CD4-positive, alpha-beta T cell treated with Interleukin-10 for 1 hour (primary cell): ENCODE measurements around the gene XCR1.
"Not testable (repeated sequence)": the region's sequence is repeated elsewhere in the genome, so short reads cannot be mapped to it uniquely, and the experiment has no call there.

ENCODE experiments used
- DNase-seq: peaks from one replicate; pipeline ENCODE4 v3.0.0-alpha.2; 2020

XCR1 gene

GRCh38 chr3:46027021-46027705 lies at the start of gene XCR1:
TSS of gene XCR1 (minus strand) at chr3:46027483. CDS start at chr3:46021947, 5,536 bp downstream.
- DNase-seq, result no peak

DNA sequence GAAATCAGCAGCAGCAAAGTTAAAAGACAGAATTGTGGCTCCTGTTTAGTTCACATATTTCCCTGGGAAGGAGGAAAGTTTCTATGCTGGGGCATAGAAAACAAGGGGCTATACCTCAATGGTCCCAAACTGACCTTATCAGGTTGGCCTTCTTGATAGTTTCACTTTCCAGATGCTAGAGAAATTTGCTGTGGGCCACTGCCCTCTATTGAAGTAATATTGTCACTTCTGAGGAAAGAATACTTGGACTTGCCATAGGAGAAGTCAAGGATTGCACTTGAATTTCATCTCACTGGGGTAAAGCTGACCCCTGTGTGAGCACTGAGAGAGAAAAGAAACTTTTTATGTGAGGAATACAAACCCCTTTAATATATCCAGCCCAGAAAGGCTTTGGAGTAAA lies 49.3 kb upstream of the XCR1 start:
- peak; percentile 28 for DNase-seq

DNA sequence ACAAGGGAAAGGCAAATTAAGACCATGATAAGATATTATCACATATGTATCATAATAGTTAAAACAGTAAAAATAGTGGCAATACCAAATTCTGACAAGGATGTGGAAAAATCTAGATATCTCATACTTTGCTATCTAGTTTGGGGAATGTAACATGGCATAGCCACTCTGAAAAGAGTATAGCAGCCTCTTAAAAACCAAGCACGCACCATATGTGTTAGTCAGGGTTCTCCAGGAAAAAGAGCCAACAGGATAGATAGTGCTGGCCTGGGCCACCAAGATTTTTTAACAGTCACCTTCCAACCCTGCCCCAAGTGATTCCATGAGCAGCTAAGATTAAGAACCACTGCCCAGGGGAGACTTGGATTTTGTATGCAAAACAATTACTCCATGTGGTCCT lies 48.5 kb upstream of the XCR1 start:
- no peak for DNase-seq

- DNase-seq, result no peak
These were observed 44.1 kb upstream of the XCR1 start for GRCh38 chr3:46071222-46071858.

- peak; percentile 33 for DNase-seq
These were observed 43.4 kb upstream of the XCR1 start for GRCh38 chr3:46070595-46071093.

- peak; percentile 54 for DNase-seq
These were observed 41.2 kb upstream of the XCR1 start for GRCh38 chr3:46068501-46068900.

- DNase-seq, result no peak
These were observed 40.1 kb upstream of the XCR1 start for GRCh38 chr3:46067401-46067800.

DNA sequence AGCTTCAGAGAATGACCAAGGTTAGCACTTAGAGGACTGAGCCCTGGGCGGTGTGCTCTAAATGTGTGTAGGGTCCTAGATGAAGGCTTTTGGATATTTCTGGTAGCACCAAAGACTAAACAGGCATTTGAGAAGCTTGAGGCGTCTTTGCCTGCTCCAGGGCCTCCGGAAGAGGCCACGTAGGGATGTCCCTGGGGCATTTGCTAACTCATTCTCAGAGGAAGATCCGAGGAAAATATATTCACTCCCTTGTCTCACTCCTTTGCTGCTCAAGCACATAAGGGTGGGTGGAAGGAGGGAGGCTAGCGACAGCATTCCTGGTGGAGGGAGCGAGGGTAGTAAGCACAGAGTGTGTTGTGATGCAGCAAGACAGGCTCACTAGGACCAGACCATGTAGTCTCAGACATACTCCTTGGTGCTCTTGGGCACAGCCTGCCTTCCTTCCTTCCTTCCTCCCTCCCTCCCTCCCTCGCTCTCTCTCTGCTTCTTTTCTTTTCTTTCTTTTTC lies 38.5 kb upstream of the XCR1 start:
- DNase-seq, result no peak

DNA sequence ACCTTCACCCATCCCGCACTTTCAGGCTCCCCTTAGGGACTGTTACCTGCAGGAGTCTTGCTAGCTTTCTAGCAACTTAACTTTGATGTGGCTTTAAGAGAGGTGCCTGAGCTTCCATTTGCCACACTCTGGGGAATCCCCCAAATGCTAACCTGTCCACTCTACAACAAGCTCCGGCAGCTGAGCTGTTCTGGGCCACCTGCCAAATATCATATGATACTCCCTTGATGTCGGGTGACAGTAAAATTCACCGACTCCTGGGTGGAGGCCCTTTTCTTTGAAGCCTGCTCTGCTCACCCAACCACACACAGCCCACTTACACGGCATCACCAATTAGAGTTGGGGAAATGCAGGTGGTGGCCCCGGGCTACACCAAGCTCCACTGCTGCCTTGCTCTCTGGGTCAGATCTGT lies 38.0 kb upstream of the XCR1 start:
- peak; percentile 93 for DNase-seq

- no peak for DNase-seq
These were observed 35.4 kb upstream of the XCR1 start for GRCh38 chr3:46062679-46063078.

DNA sequence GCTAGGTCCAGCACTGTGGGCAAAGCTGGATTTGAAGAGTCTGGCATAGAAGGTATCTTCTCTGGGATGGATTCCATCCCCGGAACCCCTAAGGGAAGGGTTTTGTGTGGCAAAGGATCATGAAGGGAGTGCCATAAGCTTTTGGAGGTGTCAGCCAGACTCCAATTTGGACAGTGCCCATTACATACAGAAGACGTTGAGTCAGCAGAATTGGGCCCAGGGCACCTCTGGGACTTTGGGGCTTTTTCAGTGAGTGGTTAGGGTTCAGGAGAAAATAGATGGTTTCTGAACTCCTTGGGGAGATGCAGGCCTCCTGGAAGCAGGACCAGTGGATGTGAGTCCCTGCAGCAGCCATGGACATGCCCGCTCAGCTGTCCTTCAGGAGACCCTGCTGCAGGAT lies 34.6 kb upstream of the XCR1 start:
- no peak for DNase-seq

DNA sequence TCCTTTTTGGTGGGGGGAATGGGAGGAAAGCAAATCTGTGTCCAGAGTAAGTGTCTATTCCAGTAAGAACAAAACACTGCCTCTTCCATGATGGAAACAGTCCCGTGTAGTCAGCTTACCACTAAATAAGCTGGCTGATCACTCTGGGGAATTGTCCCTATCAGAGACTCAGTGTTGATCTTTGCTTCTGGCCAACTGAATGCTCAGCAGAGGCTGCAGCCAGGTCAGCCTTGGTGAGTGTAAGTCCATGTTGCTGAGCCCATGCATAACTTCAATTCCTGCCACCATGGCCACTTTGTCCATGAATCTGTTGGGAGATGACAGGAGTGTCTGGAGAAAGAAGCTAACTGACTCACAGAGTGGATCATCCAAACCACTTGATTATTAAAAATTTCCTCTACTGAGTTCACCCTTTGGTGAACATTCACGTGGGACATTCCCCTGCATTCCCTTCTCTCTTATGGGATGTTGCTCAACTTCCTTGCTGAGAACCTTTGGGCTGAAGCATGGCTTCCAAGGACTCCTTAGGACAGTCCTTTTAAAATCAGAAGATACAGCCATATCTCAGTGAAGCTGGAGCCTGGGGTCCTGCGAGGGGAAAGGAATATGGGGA lies 33.9 kb upstream of the XCR1 start:
- no peak for DNase-seq

- DNase-seq, result no peak
These were observed 33.3 kb upstream of the XCR1 start for GRCh38 chr3:46060551-46060950.

GRCh38 chr3:46059432-46059831 lies 32.1 kb upstream of the XCR1 start:
- DNase-seq, result no peak

- no peak for DNase-seq
These were observed 31.7 kb upstream of the XCR1 start for GRCh38 chr3:46058981-46059380.

DNA sequence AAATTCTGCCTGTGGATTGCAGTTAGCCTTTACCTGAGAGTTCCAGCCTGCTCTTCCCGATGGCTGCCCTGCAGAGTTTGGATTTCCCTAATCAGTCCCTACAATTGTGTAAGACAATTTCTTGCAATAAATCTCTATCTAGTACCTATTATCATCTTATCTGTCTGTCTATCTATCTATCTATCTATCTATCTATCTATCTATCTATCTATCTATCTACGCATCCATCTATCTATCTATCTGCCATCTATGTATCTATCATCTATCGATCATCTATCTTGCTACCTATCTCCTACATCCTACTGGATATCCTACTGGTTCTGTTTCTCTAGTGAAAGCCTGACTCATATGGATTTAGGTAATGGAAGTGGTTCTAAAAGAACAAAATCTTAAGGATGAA lies 30.4 kb upstream of the XCR1 start:
- DNase-seq, result no peak

GRCh38 chr3:46056686-46057085 lies 29.4 kb upstream of the XCR1 start:
- no peak for DNase-seq

GRCh38 chr3:46053761-46054515 lies 26.7 kb upstream of the XCR1 start:
- DNase-seq, result not testable (repeated sequence)

DNA sequence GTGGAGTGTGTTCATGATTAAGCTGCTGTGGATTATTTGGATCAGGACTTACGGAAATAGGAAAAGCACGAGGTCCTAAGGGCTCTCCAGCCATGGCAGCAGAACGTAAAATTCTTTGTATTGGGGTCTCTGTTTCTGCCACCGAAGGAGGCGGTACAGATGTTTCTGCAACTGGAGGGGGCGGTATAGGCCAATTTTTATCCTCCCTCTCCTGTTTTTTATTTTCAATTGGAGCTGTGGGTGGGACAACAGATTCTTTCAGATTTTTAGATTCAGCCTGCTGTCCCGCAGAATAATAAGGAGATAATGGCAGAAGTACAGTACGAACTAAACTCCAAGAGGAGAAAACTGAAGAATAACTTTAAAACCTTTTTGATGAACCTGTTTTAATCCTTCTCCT lies 26.0 kb upstream of the XCR1 start:
- DNase-seq, result not testable (repeated sequence)

DNA sequence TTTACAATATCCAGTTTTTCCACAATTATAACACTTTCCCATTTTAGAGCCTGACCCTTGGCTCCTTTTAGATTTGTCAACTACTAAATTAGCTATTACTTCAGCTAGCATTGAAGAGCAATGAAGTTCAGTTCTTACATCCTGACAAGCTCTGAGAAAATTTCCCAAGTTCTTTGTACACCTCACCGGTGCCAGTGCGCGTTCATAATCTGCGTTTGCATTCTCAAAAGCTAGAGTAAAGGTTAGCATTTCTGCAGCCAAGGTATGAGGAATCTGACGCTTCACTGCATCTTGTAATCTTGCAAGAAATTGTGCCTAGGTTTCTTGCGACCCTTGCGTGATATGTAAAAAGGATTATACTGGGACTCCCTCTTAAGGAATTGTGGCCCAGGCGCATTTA lies 25.2 kb upstream of the XCR1 start:
- no peak for DNase-seq

DNA sequence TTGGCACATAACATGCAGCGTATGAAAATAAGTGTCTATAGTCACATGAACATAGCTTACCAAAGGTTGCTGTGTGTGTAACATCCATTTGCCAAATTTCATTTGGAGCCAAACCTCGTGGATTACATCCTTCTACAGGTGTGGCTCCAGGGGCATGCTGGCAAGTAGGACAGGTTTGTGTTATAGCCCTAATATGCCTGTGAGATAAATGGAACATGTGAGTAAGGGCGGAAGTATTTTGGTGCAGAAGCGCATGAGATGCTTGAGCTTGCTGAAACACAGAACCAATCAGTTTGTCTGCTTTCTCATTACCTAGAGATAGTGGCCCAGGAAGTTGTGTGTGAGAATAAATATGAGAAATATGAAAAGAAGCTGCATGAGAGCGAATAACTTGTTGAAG lies 21.8 kb upstream of the XCR1 start:
- DNase-seq, result no peak

DNA sequence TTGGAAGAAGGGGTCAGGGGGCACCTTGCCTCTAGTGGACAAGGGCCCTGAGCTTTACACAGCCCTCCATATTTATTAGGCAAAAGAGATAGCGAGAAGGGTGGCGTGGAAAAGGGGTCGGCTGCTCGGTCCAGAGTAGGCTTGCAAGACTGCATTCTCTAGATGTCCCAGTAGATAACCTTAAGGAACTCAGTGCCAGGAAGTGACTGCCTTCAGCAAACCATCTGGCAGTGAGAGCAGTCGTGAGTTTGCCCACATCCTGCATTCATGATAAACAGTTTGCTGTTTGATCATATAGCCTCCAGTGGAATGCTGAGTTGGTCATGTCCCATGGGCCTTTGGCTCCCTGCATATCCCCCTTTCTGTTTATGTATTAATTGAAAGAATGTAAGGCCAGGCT lies 18.9 kb upstream of the XCR1 start:
- DNase-seq, result peak; percentile 52

DNA sequence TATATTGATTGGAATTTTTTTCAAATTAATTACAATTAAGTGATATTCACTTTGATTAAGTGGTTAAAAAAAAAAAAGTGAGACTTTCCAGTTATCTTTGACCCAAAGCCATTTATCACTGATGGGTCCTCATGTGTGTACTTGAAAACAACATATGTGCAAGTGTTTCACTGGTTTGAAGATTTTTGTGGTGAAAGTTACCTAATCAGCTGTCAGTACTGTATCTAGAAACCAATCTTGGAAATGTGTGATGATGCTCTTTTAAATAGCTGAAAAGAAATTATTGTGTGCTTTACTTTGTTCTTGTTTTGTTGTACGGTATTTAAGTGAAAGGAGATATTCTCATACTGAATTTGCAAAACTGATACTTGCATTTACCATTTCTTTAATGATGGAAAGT lies 11.6 kb upstream of the XCR1 start:
- DNase-seq, result no peak
